ENCODE data around the gene GPR22. TPM values are rescaled to one million over a fixed set of nuclear protein-coding genes. Genes with fewer than 3 reads are reported as not detected.

Gene GPR22, protein sequence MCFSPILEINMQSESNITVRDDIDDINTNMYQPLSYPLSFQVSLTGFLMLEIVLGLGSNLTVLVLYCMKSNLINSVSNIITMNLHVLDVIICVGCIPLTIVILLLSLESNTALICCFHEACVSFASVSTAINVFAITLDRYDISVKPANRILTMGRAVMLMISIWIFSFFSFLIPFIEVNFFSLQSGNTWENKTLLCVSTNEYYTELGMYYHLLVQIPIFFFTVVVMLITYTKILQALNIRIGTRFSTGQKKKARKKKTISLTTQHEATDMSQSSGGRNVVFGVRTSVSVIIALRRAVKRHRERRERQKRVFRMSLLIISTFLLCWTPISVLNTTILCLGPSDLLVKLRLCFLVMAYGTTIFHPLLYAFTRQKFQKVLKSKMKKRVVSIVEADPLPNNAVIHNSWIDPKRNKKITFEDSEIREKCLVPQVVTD
- total RNA-seq = not detected

DNA sequence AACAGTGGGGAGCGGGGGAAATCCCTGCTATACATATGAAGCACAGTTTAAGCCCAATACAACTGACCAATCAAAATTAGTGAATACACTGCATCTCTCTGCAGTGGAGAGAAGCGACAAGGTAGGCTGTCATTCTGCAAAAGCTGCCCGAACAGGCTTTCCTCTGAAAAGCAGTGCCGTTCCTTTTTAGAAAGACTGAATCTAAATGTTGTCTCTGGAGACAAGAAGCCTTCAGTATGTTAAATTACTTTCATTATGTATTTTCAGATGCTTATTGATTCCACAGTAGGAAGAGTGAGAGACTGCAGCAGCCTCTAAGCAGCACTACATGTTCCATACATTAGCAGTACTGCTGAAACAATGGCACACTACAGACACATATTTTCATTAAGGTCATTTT, at the start of gene GPR22:
Gene GPR22, plus strand, starts transcription at position 129 of the 400 bp plus-strand sequence. CDS start 4,004 bp downstream, outside the sequence.
- no peak for DNase-seq (ENCODE audit: low read depth in 2 of 3, low spot score in 2 of 3)

DNA sequence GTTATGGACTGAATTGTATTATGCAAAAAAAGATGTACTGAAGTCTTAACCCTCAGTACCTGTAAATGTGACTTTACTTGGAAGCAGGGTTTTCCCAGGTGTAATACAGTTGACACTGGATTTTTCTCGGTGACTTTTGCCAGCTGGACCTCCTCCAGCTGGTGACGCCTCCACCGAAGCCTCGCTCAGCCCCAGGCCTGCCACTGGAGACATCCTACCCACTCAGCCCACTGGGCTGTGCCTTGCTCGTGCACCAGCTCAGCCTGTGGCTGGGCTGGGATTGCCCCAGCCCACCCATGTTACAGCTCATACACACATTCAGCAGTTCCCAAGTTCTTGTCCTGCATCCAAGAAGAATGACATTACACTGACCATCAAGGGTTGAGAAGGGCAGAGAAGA, 42.4 kb upstream of the GPR22 start:
- no peak for DNase-seq (ENCODE audit: low read depth in 2 of 3, low spot score in 2 of 3)

DNA sequence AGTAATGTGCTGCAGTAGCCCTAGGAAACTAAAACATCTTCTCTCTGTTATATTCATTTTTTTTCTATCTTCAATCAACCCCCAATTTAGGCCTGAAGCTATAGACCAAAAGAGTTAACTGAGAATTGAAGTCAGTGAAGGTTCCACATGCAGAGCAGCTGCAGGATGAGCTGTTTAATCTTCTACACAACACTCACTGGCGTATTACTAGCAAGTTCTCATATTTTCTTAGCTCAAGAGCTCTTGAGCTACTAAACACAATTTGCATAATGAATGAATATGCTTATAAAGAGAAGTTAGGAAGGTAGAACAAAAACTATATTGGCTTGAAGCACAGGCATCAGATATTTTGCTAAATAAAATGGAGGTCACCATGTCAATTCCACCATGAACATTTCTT, 41.2 kb upstream of the GPR22 start:
- no peak for DNase-seq (ENCODE audit: low read depth in 2 of 3, low spot score in 2 of 3)

DNA sequence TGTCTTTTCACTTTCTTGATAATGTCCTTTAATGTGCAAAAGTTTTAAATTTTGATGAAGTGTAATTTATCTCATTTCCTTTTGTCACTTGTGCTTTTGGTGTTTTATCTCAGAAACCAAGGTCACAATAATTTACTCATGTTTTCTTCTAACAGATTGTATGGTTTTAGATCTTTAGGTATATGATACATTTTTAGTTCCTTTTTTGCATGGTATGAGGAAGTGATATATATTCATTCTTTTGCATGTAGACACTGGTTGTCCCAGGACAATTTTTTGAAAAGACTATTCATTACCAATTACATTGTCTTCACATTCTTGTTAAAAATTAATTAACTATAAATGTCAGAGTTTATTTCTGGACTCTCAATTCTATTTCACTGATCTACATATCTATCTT, 39.8 kb upstream of the GPR22 start:
- DNase-seq (ENCODE audit: low read depth in 2 of 3, low spot score in 2 of 3) = no peak

DNA sequence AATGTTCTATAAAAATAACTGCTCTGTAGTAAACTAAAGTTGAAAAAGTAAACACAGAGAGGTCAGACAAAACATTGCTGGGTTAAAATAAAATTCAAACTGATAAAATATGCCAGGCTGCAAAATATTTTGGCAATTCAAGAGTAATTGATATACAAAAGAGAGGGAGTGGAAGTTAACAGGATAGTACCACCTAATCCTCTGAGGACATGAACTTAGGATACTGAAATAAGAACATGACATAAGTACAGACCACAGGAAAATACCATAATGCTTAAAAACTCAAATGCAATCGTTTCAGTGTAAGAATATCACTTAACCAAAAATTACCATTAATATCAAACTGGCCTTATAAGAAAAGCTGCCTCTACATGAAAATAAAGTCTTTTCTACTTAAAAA, 37.6 kb upstream of the GPR22 start:
- no peak for DNase-seq (ENCODE audit: low read depth in 2 of 3, low spot score in 2 of 3)

DNA sequence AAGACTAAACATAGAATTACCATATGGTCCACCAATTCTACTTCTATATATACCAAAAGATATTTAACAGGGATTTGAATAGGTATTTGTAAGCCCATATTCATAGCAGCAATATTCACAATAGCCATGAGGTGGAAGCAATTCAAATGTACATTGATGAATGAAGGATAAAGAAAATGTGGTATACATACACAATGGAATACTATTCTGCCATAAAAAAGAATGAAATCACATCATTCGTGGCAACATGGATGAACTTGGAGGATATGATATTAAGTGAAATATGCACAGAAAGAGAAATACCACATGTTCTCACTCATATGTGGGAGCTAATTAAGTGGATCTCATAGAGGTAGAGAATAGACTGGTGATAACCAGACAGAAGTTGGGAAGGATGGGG, 34.1 kb upstream of the GPR22 start:
- DNase-seq (ENCODE audit: low read depth in 2 of 3, low spot score in 2 of 3) = no peak

DNA sequence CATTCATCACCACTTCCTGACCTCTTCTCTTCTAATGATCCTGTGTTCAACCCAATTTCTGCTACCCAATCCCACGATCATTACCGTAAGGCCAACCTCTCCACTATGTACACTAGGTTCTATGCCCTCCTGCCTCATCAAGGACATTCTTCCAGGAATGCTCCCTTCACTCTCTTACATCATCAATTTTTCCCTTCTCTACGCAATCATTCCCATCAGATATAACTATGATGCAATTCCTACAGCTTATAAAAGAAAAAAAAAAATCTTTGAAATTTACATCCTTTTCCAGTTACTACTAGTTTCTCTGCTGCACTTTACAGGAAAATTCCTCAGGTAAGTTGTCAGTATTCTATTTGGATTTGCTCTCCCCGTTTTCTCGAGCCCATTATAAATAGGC, 30.8 kb upstream of the GPR22 start:
- DNase-seq (ENCODE audit: low read depth in 2 of 3, low spot score in 2 of 3) = no peak

DNA sequence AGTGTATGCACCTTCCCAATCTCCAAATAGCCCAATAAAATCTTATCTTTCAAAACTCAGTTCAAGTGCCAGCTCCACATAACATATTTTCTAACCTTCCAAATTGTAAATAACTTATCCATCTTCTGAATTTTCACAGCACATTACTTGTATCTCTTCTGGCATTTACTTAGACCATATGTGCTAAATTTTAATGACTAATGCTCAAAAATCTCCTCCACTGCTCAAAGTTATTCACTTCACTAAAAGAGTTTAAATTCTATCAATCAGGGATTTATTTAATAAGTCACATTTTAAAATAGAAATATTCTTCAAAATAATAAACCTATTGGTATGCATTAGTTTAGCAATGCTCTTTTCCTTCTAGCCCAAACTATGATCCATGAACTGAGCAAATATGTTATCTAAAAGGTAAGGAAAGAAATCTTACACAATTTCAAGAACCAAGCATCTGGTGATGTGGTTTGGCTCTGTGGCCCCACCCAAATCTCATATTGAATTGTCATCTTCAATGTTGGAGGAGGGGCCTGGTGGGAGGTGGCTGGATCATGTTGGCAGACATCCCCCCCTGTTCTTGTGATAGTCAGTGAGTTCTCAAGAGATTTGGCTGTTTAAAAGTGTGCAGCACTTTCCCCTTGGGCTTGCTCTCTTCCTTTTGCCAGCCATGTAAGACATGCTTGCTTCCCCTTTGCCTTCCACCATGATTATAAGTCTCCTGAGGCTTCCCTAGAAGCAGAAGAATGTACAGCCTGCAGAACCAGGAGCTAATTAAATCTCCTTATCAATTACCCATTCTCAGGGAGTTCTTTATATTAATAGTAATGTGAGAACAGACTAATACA, 28.1 kb upstream of the GPR22 start:
- no peak for DNase-seq (ENCODE audit: low read depth in 2 of 3, low spot score in 2 of 3)

DNA sequence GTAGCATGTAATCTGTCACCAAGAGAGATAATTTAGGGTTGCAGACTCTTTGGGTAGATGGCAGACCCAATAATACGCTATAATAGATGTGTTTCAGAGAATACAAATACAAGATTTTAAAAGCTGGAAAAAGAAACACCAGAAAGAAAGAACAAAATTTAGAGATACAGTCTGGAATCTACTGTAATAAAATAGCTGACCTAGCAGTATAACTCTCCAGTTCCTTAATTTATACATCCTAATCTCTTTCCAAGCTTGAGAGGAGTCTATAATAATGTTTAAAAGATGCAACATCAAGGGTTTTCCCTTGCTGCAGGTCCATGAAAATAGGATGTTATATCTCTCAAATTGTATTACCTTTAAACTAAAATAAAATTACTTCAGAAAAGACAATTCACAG, 27.2 kb upstream of the GPR22 start:
- DNase-seq (ENCODE audit: low read depth in 2 of 3, low spot score in 2 of 3) = no peak

DNA sequence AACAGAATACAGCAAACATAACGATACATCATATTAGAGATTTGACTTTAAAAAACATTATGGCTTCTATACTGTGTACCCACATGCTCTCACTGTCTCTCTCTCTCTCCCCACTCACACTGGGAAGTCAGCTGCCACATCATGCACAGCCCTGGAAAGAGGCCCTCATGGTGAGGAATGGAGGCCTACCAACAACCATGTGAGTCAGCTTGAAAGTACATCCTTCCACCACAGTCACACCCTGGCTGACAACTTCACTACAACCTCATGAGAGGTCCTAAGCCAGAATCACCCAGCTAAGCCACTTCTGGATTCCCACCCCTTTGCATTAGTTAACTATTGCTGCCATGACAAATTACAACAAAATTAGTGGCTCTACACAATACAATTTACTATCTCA, 23.3 kb upstream of the GPR22 start:
- DNase-seq (ENCODE audit: low read depth in 2 of 3, low spot score in 2 of 3) = no peak

DNA sequence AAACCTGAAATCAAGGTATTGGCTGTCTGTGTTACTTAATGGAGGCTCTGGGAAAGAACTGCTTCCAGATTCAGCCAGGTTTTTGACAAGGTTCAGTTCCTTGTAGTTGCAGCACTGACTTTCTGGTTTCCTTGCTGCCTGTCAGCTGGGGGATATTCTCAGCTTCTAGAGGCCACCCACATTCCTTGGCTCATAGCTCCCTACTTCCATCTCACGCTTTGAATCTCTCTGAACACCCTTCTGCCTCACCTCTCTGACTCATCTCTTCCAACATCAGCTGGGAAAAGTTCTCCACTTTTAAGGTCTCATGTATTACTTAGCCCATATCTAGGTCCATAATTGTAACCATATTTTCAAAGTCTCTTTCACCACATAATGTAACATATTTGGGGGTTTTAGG, 22.9 kb upstream of the GPR22 start:
- DNase-seq (ENCODE audit: low read depth in 2 of 3, low spot score in 2 of 3) = no peak

DNA sequence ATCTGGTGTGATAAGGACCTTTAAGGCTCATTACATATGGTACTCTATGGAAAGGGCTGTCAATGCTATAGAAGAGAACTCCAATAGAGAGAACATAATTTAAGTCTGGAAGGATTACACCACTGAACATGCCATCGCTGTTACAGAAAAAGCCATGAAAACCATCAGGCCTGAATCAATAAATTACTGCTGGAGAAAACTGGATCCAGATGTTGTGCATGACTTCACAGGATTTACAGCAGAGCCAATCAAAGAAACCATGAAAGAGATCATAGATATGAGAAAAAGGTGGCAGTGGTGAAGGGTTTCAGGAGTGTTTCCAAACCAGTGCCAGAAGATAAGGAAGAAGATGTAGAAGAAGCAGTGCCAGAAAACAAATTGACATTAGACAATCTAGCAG, 18.9 kb upstream of the GPR22 start:
- DNase-seq (ENCODE audit: low read depth in 2 of 3, low spot score in 2 of 3) = no peak

DNA sequence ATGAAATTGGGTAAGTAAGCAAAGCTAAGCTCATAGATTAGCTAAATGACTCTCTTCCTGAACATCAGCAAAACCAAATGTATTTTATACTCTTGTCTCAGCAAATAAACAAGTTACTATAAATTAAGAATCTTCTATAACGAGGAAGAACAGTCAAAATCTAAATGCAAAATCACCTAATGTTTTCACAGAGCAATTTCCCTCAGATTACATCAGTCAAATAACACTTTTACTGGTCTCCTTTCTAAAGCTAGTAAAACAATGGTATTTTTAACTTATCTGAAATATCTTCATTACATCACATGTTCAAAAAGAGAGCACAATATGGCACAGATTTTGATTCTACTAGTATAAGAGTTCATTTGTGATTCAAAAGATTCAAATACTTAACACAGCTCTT, 16.5 kb upstream of the GPR22 start:
- DNase-seq (ENCODE audit: low read depth in 2 of 3, low spot score in 2 of 3) = no peak

DNA sequence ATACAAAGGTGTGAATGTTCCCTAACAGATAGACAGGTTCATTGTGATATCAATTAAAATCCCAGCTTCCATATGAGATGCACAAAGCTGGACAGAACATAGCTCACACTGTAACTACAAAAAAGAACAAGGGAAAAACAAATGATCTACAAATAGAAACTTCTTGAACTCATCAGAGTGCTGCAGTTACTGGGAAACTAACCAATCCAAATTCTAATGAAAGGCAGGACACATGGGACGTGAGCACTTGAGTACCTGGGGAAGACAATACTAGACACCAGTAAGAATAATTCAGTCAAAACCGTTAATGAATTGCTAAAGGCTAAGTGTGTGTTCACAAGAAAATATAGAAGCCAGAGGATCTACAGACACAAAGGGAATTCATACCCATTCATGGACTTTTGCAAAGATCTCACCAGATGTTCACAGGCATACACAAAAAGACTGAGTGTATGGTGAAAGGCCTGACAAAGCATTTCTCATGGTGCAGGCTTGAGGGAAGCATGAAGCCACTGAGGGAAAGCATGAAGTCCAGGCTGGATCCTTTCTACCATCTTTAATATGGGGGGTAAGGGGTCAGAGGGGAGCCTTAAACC, 7.8 kb upstream of the GPR22 start:
- DNase-seq (ENCODE audit: low read depth in 2 of 3, low spot score in 2 of 3) = no peak

DNA sequence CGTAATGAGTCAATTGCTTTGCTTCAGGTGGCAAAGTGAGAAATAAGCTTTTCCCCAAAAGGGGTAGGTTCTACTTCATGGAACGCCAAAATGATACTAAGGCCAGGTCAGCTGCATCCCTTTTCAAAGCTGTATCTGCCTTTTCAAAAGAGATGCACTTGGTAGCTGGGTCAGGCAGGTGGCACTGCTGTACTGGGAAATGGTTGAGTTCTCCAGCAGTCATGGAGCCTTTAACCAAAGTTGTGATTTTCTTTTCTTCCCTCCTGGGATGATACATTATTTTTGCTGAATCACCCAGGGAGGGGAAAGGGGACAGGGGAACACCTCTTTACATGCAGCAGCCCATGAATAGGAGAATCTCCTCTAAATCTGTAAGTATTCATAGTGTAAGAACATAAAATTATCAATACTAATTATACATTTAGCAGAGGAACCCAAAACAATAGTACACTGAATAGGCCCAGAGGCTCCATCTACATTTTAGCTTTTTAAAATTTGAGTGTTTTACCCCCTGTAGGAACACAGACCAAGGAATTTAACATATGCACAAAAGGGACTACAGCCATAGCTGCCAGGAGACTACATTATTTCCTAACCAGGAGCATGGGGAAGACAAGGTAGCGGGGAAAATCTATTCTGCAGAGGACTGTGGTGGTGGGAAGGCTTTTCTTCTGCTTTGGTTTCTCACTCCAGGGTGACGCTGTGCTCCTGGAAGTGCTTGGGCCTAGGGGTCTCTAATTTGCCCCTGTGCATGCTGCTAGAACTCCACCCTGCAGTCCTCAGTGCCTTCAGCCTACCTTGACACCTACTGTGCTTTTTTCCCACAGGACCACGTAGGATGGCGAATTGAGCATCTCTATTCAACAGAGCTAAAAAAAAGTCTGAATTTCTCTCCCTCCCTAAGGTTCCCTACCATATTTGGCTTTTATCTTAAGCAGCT, 6.4 kb upstream of the GPR22 start:
- peak; percentile 9 to 74 (median 50) for DNase-seq (ENCODE audit: low read depth in 2 of 3, low spot score in 2 of 3)

DNA sequence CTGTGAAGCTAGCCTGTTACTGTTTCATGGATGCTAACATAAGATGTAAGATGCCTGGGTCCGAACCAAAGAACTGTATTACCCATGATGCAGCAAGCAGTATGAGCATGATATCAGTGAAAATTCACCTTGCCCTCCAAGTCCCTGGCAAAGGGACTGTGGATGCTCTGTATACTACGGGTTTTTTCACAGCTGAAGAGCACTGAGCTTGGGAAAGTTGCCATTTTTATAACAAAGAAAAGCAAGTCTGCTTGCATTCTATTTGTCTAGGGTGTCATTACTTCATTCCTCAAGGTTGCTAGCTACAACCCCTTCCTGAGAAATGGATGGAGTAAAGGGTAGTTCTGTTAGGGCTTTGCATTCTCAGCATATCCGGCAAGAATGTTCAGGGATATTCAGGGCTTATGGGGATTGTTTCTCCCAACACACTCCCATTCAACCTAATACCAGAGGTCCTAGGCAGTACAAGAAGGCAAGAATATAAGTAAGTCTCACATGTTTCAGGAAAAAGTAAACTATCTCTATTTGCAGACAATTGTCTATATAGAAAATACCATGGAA, 5.1 kb upstream of the GPR22 start:
- no peak for DNase-seq (ENCODE audit: low read depth in 2 of 3, low spot score in 2 of 3)

DNA sequence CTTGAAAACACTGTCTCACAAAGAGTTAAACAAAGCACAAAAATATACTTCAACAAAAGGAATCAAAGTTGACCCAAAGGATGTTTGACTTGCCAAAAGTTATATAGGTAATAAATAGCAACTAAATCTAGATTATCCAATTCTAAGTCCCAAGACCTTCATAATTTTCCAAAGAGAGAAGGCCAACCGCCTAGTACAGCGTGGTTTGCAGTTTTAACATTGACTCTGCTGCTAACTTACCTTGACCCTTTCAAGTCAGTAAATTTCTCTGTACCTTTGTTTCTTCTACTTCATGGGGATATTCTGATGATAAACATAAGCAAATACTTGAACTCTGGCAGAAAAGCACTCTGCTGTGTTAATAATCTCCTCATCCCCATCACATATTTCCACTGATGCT, 1.9 kb upstream of the GPR22 start:
- DNase-seq (ENCODE audit: low read depth in 2 of 3, low spot score in 2 of 3) = no peak

DNA sequence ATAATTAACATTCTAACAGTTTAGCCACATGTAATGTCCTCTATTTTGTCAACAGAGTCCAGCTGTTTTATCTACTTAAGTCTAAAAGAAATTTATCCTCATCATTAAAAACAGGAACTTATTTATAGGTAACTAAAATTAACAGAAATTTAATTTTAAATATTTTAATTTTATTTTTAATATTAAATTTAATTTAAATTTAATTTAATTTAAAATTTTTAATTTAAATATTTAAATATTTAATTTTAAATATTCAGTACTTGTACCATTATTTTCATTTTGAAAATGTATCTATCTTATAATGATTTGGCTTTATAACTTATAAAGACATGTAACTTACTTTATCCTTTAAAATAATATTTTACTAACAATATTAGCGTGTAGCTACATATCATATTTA, 1.0 kb upstream of the GPR22 start:
- DNase-seq (ENCODE audit: low read depth in 2 of 3, low spot score in 2 of 3) = no peak

DNA sequence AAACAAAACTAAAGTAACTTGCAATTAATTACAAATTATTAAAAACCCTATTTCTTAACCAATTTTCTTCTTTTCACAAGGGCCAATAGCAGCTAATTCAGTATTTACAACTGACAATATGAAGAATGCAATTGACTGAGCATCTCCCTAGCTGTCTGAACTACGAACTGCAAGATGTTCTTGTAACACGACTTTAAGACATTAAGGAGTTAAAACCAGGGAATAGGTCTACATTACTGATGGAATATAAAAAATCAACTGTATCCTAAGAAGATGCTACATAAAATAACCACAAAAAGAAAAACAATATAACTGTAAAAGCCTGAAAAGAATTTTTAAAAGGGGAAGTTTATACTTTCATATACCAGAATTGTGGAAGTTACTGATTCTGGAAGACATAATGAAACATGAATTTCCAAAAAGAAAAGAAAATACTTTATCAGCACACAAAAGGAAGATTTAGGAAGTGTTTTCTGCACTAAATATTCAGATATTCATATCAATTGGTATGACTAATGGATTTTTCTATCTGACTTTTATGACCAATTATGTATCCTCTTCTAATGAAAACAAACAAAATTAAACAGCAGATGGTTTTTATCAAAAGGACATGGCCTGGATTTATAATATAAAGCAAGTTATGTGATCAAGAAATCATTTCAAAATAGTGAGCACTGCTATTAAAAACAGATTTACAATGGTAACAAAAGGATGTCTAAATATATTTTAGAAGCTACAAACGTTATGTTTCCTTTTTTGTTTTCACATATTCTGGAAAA, 1.6 kb downstream of the GPR22 start:
- DNase-seq (ENCODE audit: low read depth in 2 of 3, low spot score in 2 of 3) = no peak

Measured in hematopoietic multipotent progenitor cell (in vitro differentiated cells).